HG03439 (cell line): ENCODE data around the gene CHD9.
"Not testable (repeated sequence)": the region's sequence is repeated elsewhere in the genome, so short reads cannot be mapped to it uniquely, and the experiment has no call there.

ENCODE experiments used
- ATAC-seq: cut with Tn5 transposase; IDR thresholded peaks from one replicate; pipeline ENCODE4 v1.9.1; 2021; ENCODE audit warnings: mild to moderate bottlenecking, moderate library complexity; ENCODE audit not compliant: unreplicated experiment

Gene CHD9

GRCh38 chr16:53054670-53055485, at the start of gene CHD9:
CHD9 (plus strand) TSS chr16:53054991; CDS start chr16:53156090, 101,099 bp downstream.
- peak; percentile 84 for ATAC-seq

- ATAC-seq: no peak
Observed at GRCh38 chr16:53007095-53007494, 47.7 kb upstream of the CHD9 start.

- no peak for ATAC-seq
Observed at GRCh38 chr16:53014287-53014686, 40.5 kb upstream of the CHD9 start.

- no peak for ATAC-seq
Observed at GRCh38 chr16:53018834-53019416, 35.9 kb upstream of the CHD9 start.

- no peak for ATAC-seq
Observed at GRCh38 chr16:53022374-53022773, 32.4 kb upstream of the CHD9 start.

- no peak for ATAC-seq
Observed at GRCh38 chr16:53024045-53024444, 30.7 kb upstream of the CHD9 start.

GRCh38 chr16:53029971-53030370, 24.8 kb upstream of the CHD9 start:
- no peak for ATAC-seq

GRCh38 chr16:53031323-53031942, 23.4 kb upstream of the CHD9 start:
- no peak for ATAC-seq

- ATAC-seq: no peak
Observed at GRCh38 chr16:53034306-53034705, 20.5 kb upstream of the CHD9 start.

- no peak for ATAC-seq
Observed at GRCh38 chr16:53035176-53035942, 19.4 kb upstream of the CHD9 start.

- no peak for ATAC-seq
Observed at GRCh38 chr16:53036066-53036465, 18.7 kb upstream of the CHD9 start.

GRCh38 chr16:53036711-53037110, 18.1 kb upstream of the CHD9 start:
- not testable (repeated sequence) for ATAC-seq

- ATAC-seq: no peak
Observed at GRCh38 chr16:53040788-53041187, 14.0 kb upstream of the CHD9 start.

- peak; percentile 62 for ATAC-seq
Observed at GRCh38 chr16:53041320-53042051, 13.3 kb upstream of the CHD9 start.

GRCh38 chr16:53042235-53042701, 12.5 kb upstream of the CHD9 start:
- ATAC-seq: no peak

- no peak for ATAC-seq
Observed at GRCh38 chr16:53043428-53043831, 11.4 kb upstream of the CHD9 start.

- no peak for ATAC-seq
Observed at GRCh38 chr16:53043986-53044601, 10.7 kb upstream of the CHD9 start.

GRCh38 chr16:53045341-53046220, 9.2 kb upstream of the CHD9 start:
- ATAC-seq: no peak

GRCh38 chr16:53047515-53047914, 7.3 kb upstream of the CHD9 start:
- ATAC-seq: not testable (repeated sequence)
